Ramos (cell line): ENCODE results near the gene CXCL8.

Experiments used
- in situ Hi-C: fragments of 300-500 bp; cut with MboI; formaldehyde crosslinking; loops from one replicate; pipeline ENCODE4 v1.14.3; 2022; ENCODE audit warnings: low sequenced_read_pairs; ENCODE audit not compliant: unreplicated experiment

The CXCL8 gene

GRCh38 chr4:73715659-73716058, 24.7 kb upstream of the CXCL8 start:
- in situ Hi-C loops, result no loop called here

DNA sequence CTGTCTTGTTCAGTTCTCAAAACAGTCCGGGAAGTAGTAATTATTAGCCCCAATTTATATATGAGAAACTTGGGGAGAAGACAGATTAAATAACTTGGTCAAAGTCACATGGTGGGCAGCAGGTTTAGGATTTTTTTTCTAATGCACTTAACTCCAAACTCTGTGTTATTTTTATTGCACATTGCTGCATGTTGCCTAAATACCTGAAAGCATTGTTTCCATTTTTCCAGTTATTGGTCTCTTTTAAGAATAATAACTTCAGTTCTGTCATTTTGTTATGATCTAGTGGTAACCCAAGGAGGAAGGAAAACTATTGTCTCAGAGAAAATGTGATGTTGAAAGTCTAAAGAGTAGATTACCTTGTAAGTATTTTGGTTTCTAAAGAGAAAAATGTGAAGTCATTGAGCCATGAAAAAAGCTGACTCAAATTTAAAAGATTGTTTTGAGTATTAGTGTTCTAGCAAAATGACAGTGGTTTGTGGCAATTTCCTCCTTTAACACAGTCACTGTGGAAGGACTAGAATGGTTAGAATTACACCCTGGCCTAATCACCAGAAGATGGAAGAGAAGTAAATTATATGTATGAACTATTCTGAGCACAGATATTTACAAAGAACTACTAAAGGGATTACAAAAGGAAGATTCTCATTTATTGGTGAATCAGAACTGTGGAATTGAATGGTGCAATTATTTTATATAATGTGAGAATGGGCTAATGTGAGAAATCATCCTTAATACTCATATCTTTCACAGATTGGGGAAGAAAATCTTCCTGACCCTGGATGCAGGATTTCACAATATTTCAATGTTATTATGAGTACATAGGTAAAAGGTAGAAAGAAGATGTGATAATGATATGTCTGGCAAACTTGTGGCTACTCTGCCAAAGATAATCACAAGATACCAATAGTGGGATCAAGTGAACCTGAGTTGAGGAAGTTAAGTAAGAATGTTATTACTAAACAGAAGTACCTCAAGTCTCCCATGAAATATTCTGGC, 21.7 kb upstream of the CXCL8 start:
- in situ Hi-C loops, result no loop called here

DNA sequence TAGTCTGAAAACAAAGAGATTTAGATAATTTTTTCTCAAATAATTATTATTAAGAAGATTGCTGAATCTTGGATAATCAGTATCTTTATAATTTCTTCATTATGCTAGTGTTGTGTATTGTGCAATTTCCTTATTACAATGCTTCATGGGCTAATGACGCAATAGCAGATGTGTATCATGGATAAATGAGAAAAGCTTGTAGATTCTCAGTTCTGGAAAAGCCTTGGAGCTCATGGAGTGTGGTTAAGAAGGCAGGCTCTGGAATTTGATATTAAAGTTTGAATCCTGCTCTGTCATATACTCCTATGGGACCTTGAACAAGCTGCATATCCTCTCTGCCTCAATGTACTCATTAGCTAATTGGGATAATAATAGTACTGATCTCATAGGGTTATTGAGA, 18.9 kb upstream of the CXCL8 start:
- in situ Hi-C loops, result no loop called here

DNA sequence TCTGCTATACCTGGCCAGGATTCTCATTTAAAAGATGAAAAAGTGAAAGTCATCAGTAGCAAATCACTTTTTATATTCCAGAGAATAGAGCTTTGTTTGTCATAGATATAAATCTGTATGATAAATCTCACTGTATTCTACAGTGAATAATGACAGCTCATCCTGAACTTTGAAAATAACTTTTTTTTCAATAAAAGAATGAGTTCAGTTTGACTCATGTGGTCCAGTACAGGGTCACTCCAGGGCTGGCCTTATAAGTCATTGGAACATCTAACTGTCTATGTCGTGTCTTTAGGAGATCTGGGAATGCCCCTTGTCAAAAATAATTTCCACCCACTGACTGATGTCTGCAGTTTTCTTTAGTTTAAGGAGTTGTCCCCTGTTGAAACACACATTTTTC, 18.5 kb upstream of the CXCL8 start:
- in situ Hi-C loops, result no loop called here

DNA sequence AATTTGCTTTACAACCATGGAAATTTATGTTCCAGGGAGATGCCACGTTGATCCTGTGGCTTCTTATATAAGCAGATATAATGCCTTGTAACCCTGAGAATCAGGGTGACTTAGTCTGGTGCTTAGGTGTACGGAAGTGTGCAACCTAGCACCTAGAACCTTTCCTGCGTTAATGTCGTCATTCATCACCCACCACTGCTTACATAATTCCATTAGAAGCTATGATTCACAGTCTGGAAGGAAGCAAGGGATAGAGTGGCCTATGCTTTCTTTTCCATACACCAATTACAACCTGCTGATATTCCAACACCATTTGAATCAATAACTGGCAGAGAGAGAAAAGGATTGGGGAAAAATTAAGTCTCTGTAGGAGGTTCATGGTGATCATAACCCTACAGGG, 17.3 kb upstream of the CXCL8 start:
- in situ Hi-C loops, result no loop called here

GRCh38 chr4:73723928-73724327, 16.4 kb upstream of the CXCL8 start:
- in situ Hi-C loops, result no loop called here

DNA sequence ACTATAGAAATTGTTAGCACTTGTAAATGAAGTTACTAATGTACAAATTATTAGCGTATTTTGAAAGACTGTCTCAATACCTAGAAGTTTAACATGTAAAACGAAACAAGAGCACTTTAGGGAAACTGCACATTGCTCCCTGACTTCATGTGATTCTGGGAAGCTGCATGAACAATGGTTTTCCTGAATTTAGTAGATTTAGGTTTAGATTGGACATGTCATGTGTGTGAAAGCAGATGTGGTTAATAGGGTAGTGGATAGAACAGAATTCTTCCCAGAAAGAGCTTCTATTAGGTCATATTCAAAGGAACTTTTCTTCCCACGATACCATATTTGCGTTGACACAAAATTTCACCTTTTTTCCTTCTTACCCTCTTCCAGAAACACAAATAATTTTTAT, 14.9 kb upstream of the CXCL8 start:
- in situ Hi-C loops, result no loop called here

- in situ Hi-C loops, result no loop called here
These were observed 14.4 kb upstream of the CXCL8 start for GRCh38 chr4:73725985-73726384.

GRCh38 chr4:73727685-73728084, 12.7 kb upstream of the CXCL8 start:
- in situ Hi-C loops, result no loop called here

GRCh38 chr4:73728091-73728741, 12.2 kb upstream of the CXCL8 start:
- in situ Hi-C loops, result no loop called here

GRCh38 chr4:73729534-73730165, 10.7 kb upstream of the CXCL8 start:
- in situ Hi-C loops, result no loop called here

GRCh38 chr4:73730292-73730691, 10.1 kb upstream of the CXCL8 start:
- in situ Hi-C loops, result no loop called here

DNA sequence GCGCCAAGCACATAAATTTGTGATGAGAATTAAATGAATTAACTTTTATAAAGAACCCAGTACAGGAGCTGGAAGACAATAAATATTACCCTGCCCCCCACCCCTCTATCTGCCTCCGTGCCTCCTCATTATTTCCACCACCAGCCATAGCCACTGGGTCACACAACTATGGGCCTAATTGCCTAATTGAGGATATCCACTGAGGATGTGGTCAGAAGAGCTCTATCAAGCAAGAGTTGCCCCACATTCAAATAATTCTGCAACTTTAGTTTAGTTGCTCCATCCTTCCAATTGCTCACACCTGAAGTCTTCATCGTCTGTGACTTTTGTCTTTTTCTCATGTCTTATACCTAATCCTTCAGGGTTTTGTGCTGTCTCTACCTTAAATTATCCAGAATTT, 9.5 kb upstream of the CXCL8 start:
- in situ Hi-C loops, result no loop called here

GRCh38 chr4:73731968-73732610, 8.3 kb upstream of the CXCL8 start:
- in situ Hi-C loops, result no loop called here

DNA sequence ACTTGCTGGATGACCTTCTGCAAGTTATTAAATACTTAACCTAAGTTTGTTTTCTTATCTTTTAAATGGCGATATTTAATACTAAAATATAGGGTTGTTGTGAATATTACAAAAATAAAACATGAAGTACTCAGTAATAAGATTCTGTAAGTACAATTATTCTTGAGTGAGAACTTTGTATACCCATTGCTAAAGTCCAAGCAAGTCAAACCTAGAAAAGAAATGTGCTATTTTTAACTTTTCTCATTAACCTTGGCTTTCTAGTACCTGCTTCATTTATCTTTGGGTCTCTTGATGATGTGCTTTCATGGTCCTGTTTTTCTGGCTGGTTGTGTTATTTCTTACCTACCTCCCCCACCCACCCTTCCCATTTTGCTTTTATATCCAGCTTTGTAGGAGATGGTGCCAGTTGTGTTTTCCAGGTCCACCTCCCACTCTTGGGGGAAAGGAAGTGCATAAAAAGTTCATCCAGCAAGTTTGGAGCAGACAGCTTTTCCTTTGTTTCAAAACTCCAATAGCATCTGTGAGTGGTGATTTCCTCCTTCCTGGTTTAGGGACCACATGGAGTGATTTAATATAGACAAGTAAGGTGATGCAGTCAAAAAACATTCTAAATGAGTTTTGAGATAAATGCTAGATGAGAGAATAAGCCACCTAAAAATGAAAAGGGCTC, 7.5 kb upstream of the CXCL8 start:
- in situ Hi-C loops, result no loop called here

GRCh38 chr4:73734530-73735001, 5.8 kb upstream of the CXCL8 start:
- in situ Hi-C loops, result no loop called here

DNA sequence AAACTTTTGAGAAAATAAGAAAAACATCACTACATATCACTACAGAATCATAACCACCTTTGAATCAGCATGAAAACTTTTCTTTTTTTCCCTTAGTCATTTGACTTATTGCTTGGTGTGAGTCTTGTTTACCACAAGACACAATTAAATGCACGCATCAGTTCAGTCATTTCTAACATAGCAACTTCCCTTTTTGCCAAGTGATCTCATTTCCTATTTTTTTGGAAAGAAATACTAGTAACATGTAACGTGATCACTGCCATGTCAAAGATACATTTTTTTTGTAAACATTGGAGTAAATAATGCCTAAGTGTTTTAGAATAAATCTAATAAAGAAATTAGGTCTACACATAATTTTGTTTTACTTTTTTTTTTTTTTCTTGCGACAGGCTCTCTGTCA, 5.1 kb upstream of the CXCL8 start:
- in situ Hi-C loops, result no loop called here

- in situ Hi-C loops, result no loop called here
These were observed 821 bp downstream of the CXCL8 start for GRCh38 chr4:73741031-73741749.

- in situ Hi-C loops, result no loop called here
These were observed 1.6 kb downstream of the CXCL8 start for GRCh38 chr4:73741750-73742489.
